Type B pancreatic cell (in vitro differentiated cells): ENCODE measurements around the gene CREG2. TPM values are rescaled to one million over a fixed set of nuclear protein-coding genes. Genes with fewer than 3 reads are reported as not detected.

Experiments
- DNase-seq: peaks from one replicate; pipeline ENCODE4 v3.0.0; 2021; ENCODE audit warnings: mixed read lengths; ENCODE audit not compliant: unreplicated experiment; ENCODE audit errors: extremely low spot score
- H3K27ac Mint-ChIP-seq: 2 replicates; pipeline ENCODE4 v1.8.0; 2021; ENCODE audit warnings: mild to moderate bottlenecking, mixed read lengths
- H3K27me3 Mint-ChIP-seq: 2 replicates; pipeline ENCODE4 v1.8.0; 2021; ENCODE audit warnings: mixed read lengths
- H3K36me3 Mint-ChIP-seq: 2 replicates; pipeline ENCODE4 v1.8.0; 2021; ENCODE audit warnings: mixed read lengths
- H3K4me1 Mint-ChIP-seq: one replicate; pipeline ENCODE4 v1.8.0; 2021; ENCODE audit warnings: mixed read lengths; ENCODE audit not compliant: unreplicated experiment
- H3K4me3 Mint-ChIP-seq: 2 replicates; pipeline ENCODE4 v1.8.0; 2021; ENCODE audit warnings: mild to moderate bottlenecking, mixed read lengths
- H3K9me3 Mint-ChIP-seq: 2 replicates; pipeline ENCODE4 v1.8.0; 2021; ENCODE audit warnings: mixed read lengths
- CTCF ChIP-seq: fragments of 200-600 bp; sonication (generic); conservative IDR thresholded peaks from 2 replicates; pipeline ENCODE4 v1.5.0; 2021; ENCODE audit warnings: antibody characterized with exemption, mild to moderate bottlenecking
- total RNA-seq: library from RNA; stranded (reverse); gene quantifications from 2 replicates; pipeline ENCODE4 v1.2.1, GENCODE V29; 2021; ENCODE audit warnings: low replicate concordance

Gene CREG2
- total RNA-seq, 1 donor from 2014 or later = 1.9 TPM

GRCh38 chr2:101342625-101343008, 44.7 kb downstream of the CREG2 start:
- H3K27me3 Mint-ChIP-seq = no peaks in the 10 kb centered on the region
- H3K9me3 Mint-ChIP-seq = no peaks in the 10 kb centered on the region
- no peaks in the 10 kb centered on the region for H3K36me3 Mint-ChIP-seq
- H3K4me1 Mint-ChIP-seq = peaks cover 42% of the 10 kb centered on the region
- H3K4me3 Mint-ChIP-seq = peak overlapping the region; percentile 69
- no peak for DNase-seq
- TF ChIP-seq CTCF = no peak
- H3K27ac Mint-ChIP-seq = peak overlapping the region; percentile 58

DNA sequence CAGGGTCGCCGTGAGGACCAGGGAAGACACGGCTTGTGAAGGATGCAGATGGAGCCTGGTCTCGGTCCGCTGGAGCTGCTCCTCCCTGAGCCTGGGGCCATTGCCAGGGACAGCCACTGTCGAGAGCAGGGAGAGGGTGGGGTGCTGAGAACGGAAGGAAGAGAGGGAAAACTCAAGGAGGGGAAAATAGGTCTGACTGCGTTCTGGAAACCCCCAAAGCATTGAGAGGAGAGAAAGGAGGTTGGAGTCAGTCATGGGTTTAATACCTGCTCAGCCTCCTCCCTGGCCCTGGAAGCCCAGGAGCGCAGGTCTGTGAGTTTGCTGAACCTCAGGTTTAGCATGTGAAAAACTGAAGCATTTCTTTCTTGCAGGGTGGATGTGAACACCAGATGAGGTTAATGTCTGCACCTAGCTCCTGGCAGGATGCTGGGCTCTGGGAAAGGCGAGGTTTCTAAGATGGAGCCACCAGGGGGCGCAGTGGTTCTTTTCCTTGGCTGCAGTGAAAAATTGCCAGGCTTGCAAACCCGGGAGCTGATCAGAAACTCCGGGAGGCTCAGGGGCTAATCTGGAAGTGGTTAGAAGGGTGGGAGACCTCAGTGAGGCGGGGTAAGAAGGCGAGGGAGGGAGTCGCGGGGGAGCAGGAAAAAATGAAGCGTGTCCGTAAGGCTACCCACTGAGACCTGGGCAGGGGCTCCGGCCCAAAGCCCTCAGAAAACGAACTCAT, 45.2 kb downstream of the CREG2 start:
- peak; percentile 84 for DNase-seq
- peak; percentile 89 for TF ChIP-seq CTCF
- peak overlapping the region; percentile 58 for H3K27ac Mint-ChIP-seq
- peak overlapping the region; percentile 69 for H3K4me3 Mint-ChIP-seq
- peaks cover 42% of the 10 kb centered on the region for H3K4me1 Mint-ChIP-seq
- H3K9me3 Mint-ChIP-seq = no peaks in the 10 kb centered on the region
- H3K27me3 Mint-ChIP-seq = no peaks in the 10 kb centered on the region
- no peaks in the 10 kb centered on the region for H3K36me3 Mint-ChIP-seq

GRCh38 chr2:101341421-101341820, 45.9 kb downstream of the CREG2 start:
- no peak for DNase-seq
- no peak overlapping the region for H3K4me3 Mint-ChIP-seq
- H3K4me1 Mint-ChIP-seq = peaks cover 42% of the 10 kb centered on the region
- H3K27ac Mint-ChIP-seq = no peak overlapping the region
- H3K9me3 Mint-ChIP-seq = no peaks in the 10 kb centered on the region
- no peaks in the 10 kb centered on the region for H3K27me3 Mint-ChIP-seq
- TF ChIP-seq CTCF = no peak
- H3K36me3 Mint-ChIP-seq = no peaks in the 10 kb centered on the region

DNA sequence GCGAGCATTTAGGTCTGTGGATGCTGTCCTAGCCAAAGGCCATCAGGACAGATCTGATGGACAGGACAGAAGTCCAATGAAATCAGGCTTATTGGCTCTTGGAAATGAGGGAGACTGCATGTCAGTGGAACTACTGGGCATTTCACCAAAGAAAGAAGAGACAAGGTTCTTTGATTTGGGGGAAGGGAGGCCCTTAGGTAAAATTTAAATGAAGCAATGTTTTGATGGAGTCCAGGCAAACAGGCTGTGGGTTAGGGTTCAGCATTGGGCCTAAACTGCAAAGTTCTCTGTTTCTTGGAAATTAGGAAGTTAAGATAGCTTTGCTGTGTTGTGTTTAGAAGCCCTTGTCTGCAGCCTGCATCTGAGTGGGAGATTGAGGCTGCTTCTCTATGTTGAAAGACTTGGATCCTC, 47.2 kb downstream of the CREG2 start:
- Mint-ChIP-seq H3K9me3 (no peaks in the 10 kb centered on the region), H3K27ac (peak overlapping the region; percentile 68), H3K27me3 (no peaks in the 10 kb centered on the region), H3K36me3 (no peaks in the 10 kb centered on the region), H3K4me3 (peak overlapping the region; percentile 8), H3K4me1 (peaks cover 42% of the 10 kb centered on the region)
- no peak for DNase-seq
- no peak for TF ChIP-seq CTCF

DNA sequence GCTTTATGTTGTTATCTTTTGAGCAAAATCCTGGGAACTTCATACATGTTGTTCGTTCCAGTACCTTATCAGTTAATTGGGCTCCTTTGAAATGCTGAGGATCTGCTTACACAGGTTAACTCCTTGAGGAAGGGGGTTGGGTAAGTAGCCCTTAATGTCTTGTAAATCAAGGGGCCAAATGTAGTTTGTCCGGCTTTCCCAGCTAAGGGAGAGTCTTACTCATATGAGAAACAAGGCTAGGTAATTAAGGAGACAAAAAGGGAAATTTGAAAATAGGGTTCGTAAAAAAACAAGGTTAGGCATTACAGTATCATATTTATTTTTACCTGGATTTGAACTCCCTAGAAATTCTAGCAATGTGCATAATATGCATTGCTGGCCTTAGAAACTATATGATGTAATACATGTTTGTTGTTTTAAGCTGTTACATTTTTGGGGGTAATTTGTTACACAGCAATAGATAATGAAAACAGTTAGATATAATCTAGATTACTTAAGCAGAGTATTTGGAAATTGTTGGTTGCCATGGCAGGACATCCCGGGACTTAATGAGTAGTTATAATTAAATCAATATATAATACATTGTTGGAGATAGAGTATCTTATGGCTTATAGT, 47.9 kb downstream of the CREG2 start:
- Mint-ChIP-seq H3K36me3 (no peaks in the 10 kb centered on the region), H3K27me3 (no peaks in the 10 kb centered on the region), H3K4me3 (peak overlapping the region; percentile 44), H3K4me1 (peaks cover 42% of the 10 kb centered on the region), H3K27ac (no peak overlapping the region), H3K9me3 (no peaks in the 10 kb centered on the region)
- DNase-seq = no peak
- TF ChIP-seq CTCF = no peak
